Brain microvascular endothelial cell (primary cell): ENCODE results near the gene MYL5.
"Not testable (repeated sequence)": the region's sequence is repeated elsewhere in the genome, so short reads cannot be mapped to it uniquely, and the experiment has no call there.

ENCODE experiments used
- DNase-seq: peaks from one replicate; pipeline ENCODE4 v3.0.0-alpha.2; 2020
- H3K27ac ChIP-seq: fragments of 250-450 bp; sonication (Bioruptor Pico); 2 replicates; pipeline ENCODE4 v1.5.1; 2020; ENCODE audit warnings: mild to moderate bottlenecking, moderate library complexity
- H3K27me3 ChIP-seq: fragments of 250-450 bp; sonication (Bioruptor Pico); replicated peaks from 2 replicates; pipeline ENCODE4 v1.5.1; 2020; ENCODE audit warnings: mild to moderate bottlenecking
- H3K36me3 ChIP-seq: fragments of 250-450 bp; sonication (Bioruptor Pico); replicated peaks from 2 replicates; pipeline ENCODE4 v1.5.1; 2020; ENCODE audit warnings: mild to moderate bottlenecking
- H3K4me3 ChIP-seq: 2 replicates; pipeline ENCODE4 v1.5.1; 2011; ENCODE audit warnings: low read depth, mild to moderate bottlenecking, control low read depth, low read length, moderate library complexity
- in situ Hi-C: cut with HindIII; loops from 2 replicates; pipeline ENCODE4 v1.10.0; 2017; ENCODE audit warnings: low sequenced_read_pairs, low pct_ligation_motif_present
- TF ChIP-seq, protein P1 (sequence below): IDR thresholded peaks from 2 replicates; pipeline ENCODE4 v1.5.1; 2011; ENCODE audit warnings: low read depth, mild to moderate bottlenecking, moderate library complexity, low read length, control low read depth, inconsistent platforms; ENCODE audit errors: missing control alignments

The MYL5 gene

DNA sequence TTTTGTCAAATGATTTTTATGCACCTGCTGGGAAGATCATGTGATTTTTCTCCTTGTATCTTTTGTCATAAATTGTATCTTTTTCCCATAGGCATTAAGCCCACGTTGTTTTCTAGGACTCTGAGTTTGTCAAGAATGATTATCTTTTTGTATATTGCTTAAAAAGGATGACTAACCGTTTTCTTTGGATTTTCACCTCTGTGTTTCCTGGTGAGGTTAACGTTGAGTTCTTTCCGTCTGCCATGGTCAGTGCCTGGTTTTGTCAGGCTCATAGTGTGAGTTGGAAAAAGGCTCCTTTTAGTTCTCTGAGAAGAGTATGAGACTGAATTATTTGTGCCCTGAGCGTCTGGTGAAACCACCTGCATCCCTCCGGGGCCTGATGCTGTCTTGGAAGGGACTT lies 53.2 kb downstream of the MYL5 start:
- Histone ChIP-seq H3K36me3 (peaks cover 18% of the 10 kb centered on the region), H3K4me3 (no peak overlapping the region), H3K27ac (no peak overlapping the region), H3K27me3 (no peaks in the 10 kb centered on the region)
- in situ Hi-C loops: no loop called here
- DNase-seq: no peak
- TF ChIP-seq, protein P1, sequence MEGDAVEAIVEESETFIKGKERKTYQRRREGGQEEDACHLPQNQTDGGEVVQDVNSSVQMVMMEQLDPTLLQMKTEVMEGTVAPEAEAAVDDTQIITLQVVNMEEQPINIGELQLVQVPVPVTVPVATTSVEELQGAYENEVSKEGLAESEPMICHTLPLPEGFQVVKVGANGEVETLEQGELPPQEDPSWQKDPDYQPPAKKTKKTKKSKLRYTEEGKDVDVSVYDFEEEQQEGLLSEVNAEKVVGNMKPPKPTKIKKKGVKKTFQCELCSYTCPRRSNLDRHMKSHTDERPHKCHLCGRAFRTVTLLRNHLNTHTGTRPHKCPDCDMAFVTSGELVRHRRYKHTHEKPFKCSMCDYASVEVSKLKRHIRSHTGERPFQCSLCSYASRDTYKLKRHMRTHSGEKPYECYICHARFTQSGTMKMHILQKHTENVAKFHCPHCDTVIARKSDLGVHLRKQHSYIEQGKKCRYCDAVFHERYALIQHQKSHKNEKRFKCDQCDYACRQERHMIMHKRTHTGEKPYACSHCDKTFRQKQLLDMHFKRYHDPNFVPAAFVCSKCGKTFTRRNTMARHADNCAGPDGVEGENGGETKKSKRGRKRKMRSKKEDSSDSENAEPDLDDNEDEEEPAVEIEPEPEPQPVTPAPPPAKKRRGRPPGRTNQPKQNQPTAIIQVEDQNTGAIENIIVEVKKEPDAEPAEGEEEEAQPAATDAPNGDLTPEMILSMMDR: no peak

DNA sequence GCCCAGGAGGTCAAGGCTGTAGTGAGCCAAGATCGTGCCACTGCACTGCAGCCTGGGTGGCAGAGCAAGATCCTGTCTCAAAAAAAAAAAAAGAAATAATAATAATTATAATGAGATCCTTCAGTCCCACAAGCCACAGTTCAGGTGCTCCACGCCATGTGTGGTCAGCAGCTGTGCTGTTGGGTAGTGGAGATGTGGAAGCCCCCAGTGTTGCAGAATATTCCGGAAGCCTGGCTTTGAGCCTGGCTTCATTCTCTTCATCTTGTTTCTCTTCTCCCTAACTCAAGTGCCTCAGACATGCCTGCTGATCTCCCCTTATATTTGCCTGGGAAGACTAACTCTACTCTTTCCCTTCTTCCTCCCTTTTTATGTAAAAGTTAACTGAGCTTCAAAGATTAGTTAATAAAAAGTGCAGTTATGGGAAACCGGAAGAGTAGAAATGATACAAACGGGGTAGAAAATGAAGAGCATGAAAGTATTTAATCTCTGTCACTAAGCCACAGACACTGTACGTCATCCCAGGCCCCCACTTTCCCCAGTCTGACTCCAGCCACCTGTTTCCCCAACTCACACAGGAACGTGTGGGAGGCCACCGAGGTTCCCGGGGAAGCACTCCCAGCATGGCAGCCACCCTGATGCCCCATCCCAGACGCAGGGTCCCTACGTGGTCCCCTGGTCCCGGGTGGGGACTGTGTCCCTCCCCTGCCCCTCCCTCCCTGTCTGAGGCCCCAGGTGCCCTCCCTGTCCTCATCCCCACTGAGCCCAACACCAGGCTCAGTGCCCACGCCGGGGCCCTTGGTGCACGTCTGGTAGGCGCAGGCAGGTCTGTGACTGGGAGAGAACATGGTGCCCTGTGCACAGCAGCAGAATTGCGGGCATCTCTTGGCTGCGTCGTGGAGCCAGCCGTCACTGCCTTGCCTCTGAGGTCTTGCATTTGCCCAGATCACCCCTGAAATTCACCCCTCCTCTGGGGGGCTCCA lies 55.3 kb downstream of the MYL5 start:
- H3K4me3 ChIP-seq: no peak overlapping the region
- no peaks in the 10 kb centered on the region for H3K27me3 ChIP-seq
- TF ChIP-seq, protein P1: no peak
- DNase-seq: no peak
- H3K36me3 ChIP-seq: peaks cover 30% of the 10 kb centered on the region
- in situ Hi-C loops: no loop called here
- no peak overlapping the region for H3K27ac ChIP-seq

DNA sequence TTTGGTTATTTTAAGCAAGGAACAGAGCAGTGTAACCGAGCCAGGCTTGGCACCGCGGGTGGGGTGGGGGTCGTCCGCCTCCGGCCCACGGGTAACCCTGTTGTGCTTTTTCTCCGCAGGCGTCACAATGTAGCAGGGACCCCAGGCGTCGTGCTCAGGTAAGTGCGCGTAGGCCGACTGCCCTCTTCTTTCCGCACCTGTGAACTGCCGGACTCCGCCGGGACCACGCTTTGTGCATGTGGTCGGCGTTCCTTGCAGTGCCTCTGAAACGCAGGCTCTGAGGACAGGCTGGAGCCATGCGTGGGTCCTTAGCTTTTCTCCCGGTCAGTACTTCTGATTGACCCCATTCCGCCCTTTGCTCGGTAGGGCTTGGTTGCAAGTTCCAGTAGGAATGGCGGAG lies 56.2 kb downstream of the MYL5 start:
- H3K27ac ChIP-seq: no peak overlapping the region
- H3K27me3 ChIP-seq: no peaks in the 10 kb centered on the region
- in situ Hi-C loops: no loop called here
- no peak overlapping the region for H3K4me3 ChIP-seq
- TF ChIP-seq, protein P1: no peak
- no peak for DNase-seq
- peaks cover 39% of the 10 kb centered on the region for H3K36me3 ChIP-seq

DNA sequence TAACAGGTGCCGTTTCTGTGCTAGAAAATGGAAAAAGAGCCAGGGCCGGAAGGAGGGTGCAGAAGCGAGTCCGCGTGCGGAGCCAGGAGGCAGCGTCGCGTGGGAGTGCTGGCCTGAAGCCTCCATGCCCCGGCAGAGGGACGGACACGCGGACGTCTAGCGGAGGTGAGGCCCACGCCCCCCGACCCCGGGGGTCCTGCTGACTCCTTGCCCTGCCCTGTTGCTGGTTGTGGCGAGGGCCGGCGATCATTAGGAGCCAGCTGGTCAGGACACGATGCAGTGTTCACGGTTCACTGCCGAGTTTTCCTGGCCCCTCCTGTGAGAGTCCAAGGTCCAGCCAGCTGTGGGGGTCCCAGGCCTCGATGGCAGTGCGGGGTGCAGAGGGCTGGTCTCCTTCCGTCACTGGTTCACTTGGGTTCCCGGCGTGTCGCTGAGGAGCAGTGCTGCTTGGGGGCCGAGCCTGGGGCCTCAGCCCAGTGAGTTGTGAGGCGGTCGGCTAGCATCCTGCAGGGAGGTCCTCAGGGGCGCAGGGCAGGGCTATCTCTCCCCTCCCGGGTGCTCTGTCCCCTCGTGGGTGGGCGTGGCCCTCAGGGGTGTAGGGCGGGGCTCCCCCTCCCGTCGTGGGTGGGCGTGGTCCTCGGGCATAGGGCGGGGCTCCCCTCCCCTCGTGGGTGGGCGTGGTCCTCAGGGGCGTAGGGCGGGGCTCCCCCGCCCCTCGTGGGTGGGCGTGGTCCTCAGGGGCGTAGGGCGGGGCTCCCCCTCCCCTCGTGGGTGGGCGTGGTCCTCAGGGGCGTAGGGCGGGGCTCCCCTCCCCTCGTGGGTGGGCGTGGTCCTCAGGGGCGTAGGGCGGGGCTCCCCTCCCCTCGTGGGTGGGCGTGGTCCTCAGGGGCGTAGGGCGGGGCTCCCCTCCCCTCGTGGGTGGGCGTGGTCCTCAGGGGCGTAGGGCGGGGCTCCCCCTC lies 56.9 kb downstream of the MYL5 start:
- in situ Hi-C loops, H3K27ac ChIP-seq, DNase-seq, H3K27me3 ChIP-seq, H3K4me3 ChIP-seq: not testable (repeated sequence)
- H3K36me3 ChIP-seq: peaks cover 44% of the 10 kb centered on the region
